HG03378 (cell line): Measurements from ENCODE around the gene CD99.
"Not testable (repeated sequence)": the region's sequence is repeated elsewhere in the genome, so short reads cannot be mapped to it uniquely, and the experiment has no call there.

Source experiments
- ATAC-seq: cut with Tn5 transposase; IDR thresholded peaks from one replicate; pipeline ENCODE4 v1.9.1; 2021; ENCODE audit warnings: mild to moderate bottlenecking, moderate library complexity; ENCODE audit not compliant: unreplicated experiment

The CD99 gene

GRCh38 chrX:2675657-2676200, 15.4 kb upstream of the CD99 start:
- not testable (repeated sequence) for ATAC-seq

- no peak for ATAC-seq
Observed at GRCh38 chrX:2676794-2677675, 14.1 kb upstream of the CD99 start.

GRCh38 chrX:2677764-2678163, 13.3 kb upstream of the CD99 start:
- ATAC-seq: no peak

GRCh38 chrX:2678583-2678982, 12.5 kb upstream of the CD99 start:
- ATAC-seq: no peak

GRCh38 chrX:2679534-2680485, 11.3 kb upstream of the CD99 start:
- no peak for ATAC-seq

- no peak for ATAC-seq
Observed at GRCh38 chrX:2680486-2681348, 10.4 kb upstream of the CD99 start.

- no peak for ATAC-seq
Observed at GRCh38 chrX:2682565-2683177, 8.4 kb upstream of the CD99 start.

- ATAC-seq: no peak
Observed at GRCh38 chrX:2684256-2684655, 6.8 kb upstream of the CD99 start.

- no peak for ATAC-seq
Observed at GRCh38 chrX:2685886-2686285, 5.2 kb upstream of the CD99 start.

- no peak for ATAC-seq
Observed at GRCh38 chrX:2689773-2690666, 1.1 kb upstream of the CD99 start.

GRCh38 chrX:2691543-2692220, 587 bp downstream of the CD99 start:
- ATAC-seq: no peak

- no peak for ATAC-seq
Observed at GRCh38 chrX:2692221-2693112, 1.4 kb downstream of the CD99 start.

GRCh38 chrX:2693113-2694002, 2.3 kb downstream of the CD99 start:
- ATAC-seq: no peak

GRCh38 chrX:2694914-2695267, 3.8 kb downstream of the CD99 start:
- no peak for ATAC-seq

GRCh38 chrX:2696698-2697215, 5.7 kb downstream of the CD99 start:
- ATAC-seq: peak; percentile 95

GRCh38 chrX:2697306-2697705, 6.2 kb downstream of the CD99 start:
- no peak for ATAC-seq
